GOT3 (cell line): ENCODE results near the gene SYNRG.

Source experiments
- DNase-seq: peaks from one replicate; lab custom pipeline; 2025; ENCODE audit warnings: mixed read lengths; lab: John Stamatoyannopoulos, UW

Gene SYNRG

GRCh38 chr17:37466471-37466870 lies 142.7 kb downstream of the SYNRG start:
- no peak for DNase-seq

- no peak for DNase-seq
Observed at GRCh38 chr17:37465069-37465616, 144.1 kb downstream of the SYNRG start.
